ENCODE data around the gene PCDHB16. TPM values are rescaled to one million over a fixed set of nuclear protein-coding genes. Genes with fewer than 3 reads are reported as not detected.
"Not testable (repeated sequence)": the region's sequence is repeated elsewhere in the genome, so short reads cannot be mapped to it uniquely, and the experiment has no call there.

Gene PCDHB16
- total RNA-seq, 1 donor from 2014 or later: 4.1 TPM

- H3K4me3 ChIP-seq: peak within 1 kb of the TSS; percentile 0
- no peaks in the 10 kb centered on the region for H3K4me1 ChIP-seq
- TF ChIP-seq CTCF (IDR thresholded peaks at IDR 0.05): peak; percentile 7
- H3K27ac ChIP-seq: no peak within 1 kb of the TSS
- ATAC-seq: no peak
- DNase-seq: no peak
- H3K27me3 ChIP-seq: no peaks in the 10 kb centered on the region
- H3K36me3 ChIP-seq: no peaks in the 10 kb centered on the region
- H3K9me3 ChIP-seq: peaks cover 25% of the 10 kb centered on the region
- intact Hi-C loops (cut with DNase I): no loop called here
Measured at GRCh38 chr5:141199359-141200235, 17.4 kb downstream of the PCDHB16 start, which contains the start of gene PCDHB11. Gene PCDHB11 (plus strand): TSS chr5:141199627. CDS start chr5:141199775, 148 bp downstream.

- peaks cover 21% of the 10 kb centered on the region for H3K9me3 ChIP-seq
- H3K36me3 ChIP-seq; H3K27me3 ChIP-seq; H3K4me3 ChIP-seq; ATAC-seq; DNase-seq; H3K27ac ChIP-seq; intact Hi-C loops (cut with DNase I); H3K4me1 ChIP-seq: not testable (repeated sequence)
Measured at GRCh38 chr5:141201126-141201525, 18.9 kb downstream of the PCDHB16 start.

- DNase-seq; H3K36me3 ChIP-seq; H3K4me1 ChIP-seq; ATAC-seq; H3K27me3 ChIP-seq; H3K27ac ChIP-seq; H3K4me3 ChIP-seq; intact Hi-C loops (cut with DNase I): not testable (repeated sequence)
- H3K9me3 ChIP-seq: peaks cover 16% of the 10 kb centered on the region
Measured at GRCh38 chr5:141201646-141202045, 19.5 kb downstream of the PCDHB16 start.

- TF ChIP-seq CTCF (IDR thresholded peaks at IDR 0.05): peak; percentile 22
- Histone ChIP-seq H3K27ac (no peak within 1 kb of the TSS), H3K9me3 (peaks cover 5% of the 10 kb centered on the region), H3K4me3 (peak within 1 kb of the TSS; percentile 12), H3K36me3 (no peaks in the 10 kb centered on the region), H3K4me1 (no peaks in the 10 kb centered on the region), H3K27me3 (no peaks in the 10 kb centered on the region)
- intact Hi-C loops (cut with DNase I): no loop called here
- no peak for ATAC-seq
- no peak for DNase-seq
Measured at GRCh38 chr5:141208478-141208877, 26.3 kb downstream of the PCDHB16 start, which contains the start of gene PCDHB12. Gene PCDHB12 (plus strand): TSS chr5:141208719. CDS start chr5:141208908, 189 bp downstream.

- H3K27me3 ChIP-seq; H3K27ac ChIP-seq; intact Hi-C loops (cut with DNase I); H3K36me3 ChIP-seq; H3K4me3 ChIP-seq; DNase-seq; H3K9me3 ChIP-seq; H3K4me1 ChIP-seq; ATAC-seq: not testable (repeated sequence)
Measured at GRCh38 chr5:141210281-141210680, 28.1 kb downstream of the PCDHB16 start.

- intact Hi-C loops (cut with DNase I); DNase-seq; H3K9me3 ChIP-seq: not testable (repeated sequence)
Measured at GRCh38 chr5:141210849-141211248, 28.7 kb downstream of the PCDHB16 start.

GRCh38 chr5:141213656-141214339 lies 31.6 kb downstream of the PCDHB16 start, which contains the start of gene PCDHB13:
Gene PCDHB13 (plus strand): TSS chr5:141213919. CDS start chr5:141214124, 205 bp downstream.
- H3K4me1 ChIP-seq; intact Hi-C loops (cut with DNase I); H3K4me3 ChIP-seq; DNase-seq; H3K27me3 ChIP-seq; H3K36me3 ChIP-seq; H3K9me3 ChIP-seq; H3K27ac ChIP-seq: not testable (repeated sequence)
- peak; percentile 19 for TF ChIP-seq CTCF (IDR thresholded peaks at IDR 0.05)
- ATAC-seq: peak; percentile 73

More at GRCh38 chr5:141210849-141211248, 28.7 kb downstream of the PCDHB16 start:
- not testable (repeated sequence) for H3K27ac ChIP-seq, H3K4me1 ChIP-seq, H3K4me3 ChIP-seq, H3K36me3 ChIP-seq, H3K27me3 ChIP-seq, ATAC-seq

- not testable (repeated sequence) for H3K9me3 ChIP-seq, ATAC-seq
Measured at GRCh38 chr5:141214583-141214982, 32.4 kb downstream of the PCDHB16 start.

GRCh38 chr5:141215504-141215903 lies 33.3 kb downstream of the PCDHB16 start:
- intact Hi-C loops (cut with DNase I); H3K4me1 ChIP-seq; H3K27ac ChIP-seq; DNase-seq; H3K4me3 ChIP-seq; ATAC-seq; H3K36me3 ChIP-seq; H3K27me3 ChIP-seq: not testable (repeated sequence)
- H3K9me3 ChIP-seq: peaks cover 14% of the 10 kb centered on the region

More at GRCh38 chr5:141214583-141214982, 32.4 kb downstream of the PCDHB16 start:
- DNase-seq; intact Hi-C loops (cut with DNase I); H3K27me3 ChIP-seq; H3K4me1 ChIP-seq; H3K4me3 ChIP-seq; H3K36me3 ChIP-seq; H3K27ac ChIP-seq: not testable (repeated sequence)

- intact Hi-C loops (cut with DNase I); H3K4me3 ChIP-seq; H3K4me1 ChIP-seq: not testable (repeated sequence)
Measured at GRCh38 chr5:141216035-141216434, 33.8 kb downstream of the PCDHB16 start.

More at GRCh38 chr5:141216035-141216434, 33.8 kb downstream of the PCDHB16 start:
- not testable (repeated sequence) for ATAC-seq, H3K27me3 ChIP-seq, H3K27ac ChIP-seq, DNase-seq, H3K36me3 ChIP-seq
- H3K9me3 ChIP-seq: peaks cover 12% of the 10 kb centered on the region
